ENCODE data around the gene SMIM8. TPM values are rescaled to one million over a fixed set of nuclear protein-coding genes. Genes with fewer than 3 reads are reported as not detected.

Gene SMIM8
- total and polyA plus RNA-seq, 10 donors: 4.2 to 18.6 (median 11.9) TPM

GRCh38 chr6:87356181-87356580 lies 33.8 kb downstream of the SMIM8 start:
- Histone ChIP-seq H3K27ac (no peak overlapping the region), H3K4me3 (no peak overlapping the region), H3K4me1 (no peaks in the 10 kb centered on the region), H3K27me3 (replicated peaks in 1 of 7) (no peaks in the 10 kb centered on the region), H3K36me3 (peaks cover 0 to 9% (median 0%) of the 10 kb centered on the region in 6 donors), H3K9me3 (no peaks in the 10 kb centered on the region)
- intact Hi-C loops (cut with DNase I; ENCODE audit: low total_unique reads): no loop called here
- 95 to 99% (median 95%) methylated on average over 4 of the region's 4 CpGs for WGBS, 5 donors
- DNase-seq: no peak
- TF ChIP-seq, protein P1, sequence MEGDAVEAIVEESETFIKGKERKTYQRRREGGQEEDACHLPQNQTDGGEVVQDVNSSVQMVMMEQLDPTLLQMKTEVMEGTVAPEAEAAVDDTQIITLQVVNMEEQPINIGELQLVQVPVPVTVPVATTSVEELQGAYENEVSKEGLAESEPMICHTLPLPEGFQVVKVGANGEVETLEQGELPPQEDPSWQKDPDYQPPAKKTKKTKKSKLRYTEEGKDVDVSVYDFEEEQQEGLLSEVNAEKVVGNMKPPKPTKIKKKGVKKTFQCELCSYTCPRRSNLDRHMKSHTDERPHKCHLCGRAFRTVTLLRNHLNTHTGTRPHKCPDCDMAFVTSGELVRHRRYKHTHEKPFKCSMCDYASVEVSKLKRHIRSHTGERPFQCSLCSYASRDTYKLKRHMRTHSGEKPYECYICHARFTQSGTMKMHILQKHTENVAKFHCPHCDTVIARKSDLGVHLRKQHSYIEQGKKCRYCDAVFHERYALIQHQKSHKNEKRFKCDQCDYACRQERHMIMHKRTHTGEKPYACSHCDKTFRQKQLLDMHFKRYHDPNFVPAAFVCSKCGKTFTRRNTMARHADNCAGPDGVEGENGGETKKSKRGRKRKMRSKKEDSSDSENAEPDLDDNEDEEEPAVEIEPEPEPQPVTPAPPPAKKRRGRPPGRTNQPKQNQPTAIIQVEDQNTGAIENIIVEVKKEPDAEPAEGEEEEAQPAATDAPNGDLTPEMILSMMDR (IDR thresholded peaks at IDR 0.05 in 8 of 11, conservative IDR thresholded peaks at IDR 0.05 in 3 of 11): no peak
- TF ChIP-seq POLR2A (IDR thresholded peaks at IDR 0.05) (no peak), POLR2AphosphoS5 (IDR thresholded peaks at IDR 0.05) (no peak)

DNA sequence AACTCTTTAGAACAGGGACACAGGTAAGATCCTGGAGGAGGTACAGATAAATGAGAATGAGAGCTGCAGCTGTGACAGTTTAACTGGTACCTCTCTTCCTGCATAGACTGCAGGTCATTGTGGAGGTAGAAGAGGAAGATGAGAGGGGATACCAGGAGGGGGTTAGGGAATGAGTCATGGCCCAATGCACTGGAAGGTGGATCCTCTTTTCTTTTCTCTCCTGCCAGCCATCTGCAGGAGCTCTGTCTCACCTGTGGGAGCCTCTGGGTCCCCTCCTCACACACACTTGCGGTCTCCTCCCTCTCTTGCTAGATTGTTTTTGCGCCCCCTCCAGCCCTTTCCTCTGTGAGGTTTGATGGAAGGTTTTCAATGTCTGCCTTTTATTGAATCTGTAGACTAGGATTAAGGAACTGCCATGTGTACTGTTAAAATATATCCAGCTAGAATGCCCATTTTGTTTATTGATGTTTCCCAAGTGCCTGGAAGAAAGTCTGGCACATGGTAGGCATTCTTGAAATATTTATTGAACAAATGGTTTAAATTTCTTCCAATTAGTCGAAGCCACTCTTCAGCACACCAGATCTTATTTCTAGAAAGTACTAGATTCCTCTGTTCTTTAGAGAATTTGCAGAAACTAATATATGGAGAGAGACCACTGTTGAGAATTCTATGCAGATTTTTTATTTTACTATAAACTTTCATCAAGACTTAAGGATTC lies 35.2 kb downstream of the SMIM8 start:
- H3K27me3 ChIP-seq (replicated peaks in 1 of 7): no peaks in the 10 kb centered on the region
- WGBS, 5 donors: 76 to 95% (median 91%) methylated on average over 3 of the region's 3 CpGs
- intact Hi-C loops (cut with DNase I; ENCODE audit: low total_unique reads): no loop called here

GRCh38 chr6:87364602-87365252 lies 42.3 kb downstream of the SMIM8 start:
- DNase-seq: no peak
- peaks cover 0 to 17% (median 0%) of the 10 kb centered on the region in 6 donors for H3K36me3 ChIP-seq
- H3K9me3 ChIP-seq: peaks cover 0 to 31% (median 20%) of the 10 kb centered on the region in 8 donors
- TF ChIP-seq, protein P1 (IDR thresholded peaks at IDR 0.05 in 8 of 11, conservative IDR thresholded peaks at IDR 0.05 in 3 of 11): no peak
- no peak for TF ChIP-seq POLR2AphosphoS5 (IDR thresholded peaks at IDR 0.05)
- TF ChIP-seq POLR2A (IDR thresholded peaks at IDR 0.05): no peak
- H3K4me1 ChIP-seq: no peaks in the 10 kb centered on the region
- WGBS, 5 donors: 78 to 90% (median 85%) methylated on average over 5 of the region's 5 CpGs
- no peaks in the 10 kb centered on the region for H3K27me3 ChIP-seq (replicated peaks in 1 of 7)
- no peak overlapping the region for H3K4me3 ChIP-seq
- no peak overlapping the region for H3K27ac ChIP-seq
- intact Hi-C loops (cut with DNase I; ENCODE audit: low total_unique reads): no loop called here

More for the DNA sequence above, 35.2 kb downstream of the SMIM8 start:
- H3K27ac ChIP-seq: no peak overlapping the region
- H3K4me3 ChIP-seq: no peak overlapping the region
- H3K4me1 ChIP-seq: no peaks in the 10 kb centered on the region
- TF ChIP-seq POLR2A (IDR thresholded peaks at IDR 0.05) (no peak), POLR2AphosphoS5 (IDR thresholded peaks at IDR 0.05) (no peak)
- H3K9me3 ChIP-seq: no peaks in the 10 kb centered on the region
- no peak for DNase-seq
- peaks cover 0 to 9% (median 0%) of the 10 kb centered on the region in 6 donors for H3K36me3 ChIP-seq

DNA sequence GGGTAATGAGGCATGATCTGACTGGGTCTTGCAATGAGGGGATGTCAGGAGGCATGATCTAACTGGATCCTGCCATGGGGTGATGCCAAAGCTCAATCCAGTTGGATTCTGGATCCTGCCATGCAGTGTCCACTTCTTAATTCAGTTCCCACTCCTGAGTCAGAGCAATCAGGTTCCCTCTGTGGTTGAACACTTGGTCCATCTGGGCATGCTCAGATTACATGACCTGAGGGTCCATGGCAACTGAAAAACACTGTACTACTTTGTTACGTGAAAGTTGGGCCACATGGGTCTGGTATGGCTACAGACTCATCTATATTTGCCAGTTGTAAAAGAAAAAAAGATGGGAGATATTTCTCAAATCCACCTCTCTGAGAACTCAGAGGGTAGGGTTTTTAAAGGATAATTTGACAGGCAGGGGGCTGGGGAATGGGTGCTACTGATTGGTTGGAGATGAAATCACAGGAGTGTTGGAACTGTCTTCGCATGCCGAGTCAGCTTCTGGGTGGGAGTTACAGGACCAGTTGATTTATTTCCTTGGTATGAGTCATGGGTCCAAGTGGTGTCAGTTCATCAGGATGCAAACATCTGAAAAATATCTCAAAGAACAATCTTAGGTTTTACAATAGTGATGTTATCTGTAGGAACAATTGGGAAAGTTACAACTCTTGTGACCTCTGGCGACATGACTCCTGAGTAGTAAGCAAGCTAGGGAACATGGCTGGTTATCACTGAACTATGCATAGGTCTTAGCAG lies 43.9 kb downstream of the SMIM8 start:
- TF ChIP-seq, protein P1 (IDR thresholded peaks at IDR 0.05 in 8 of 11, conservative IDR thresholded peaks at IDR 0.05 in 3 of 11): no peak
- no peak for TF ChIP-seq POLR2AphosphoS5 (IDR thresholded peaks at IDR 0.05)
- TF ChIP-seq POLR2A (IDR thresholded peaks at IDR 0.05): no peak
- 92 to 98% (median 96%) methylated on average over 4 of the region's 4 CpGs for WGBS, 5 donors
- intact Hi-C loops (cut with DNase I; ENCODE audit: low total_unique reads): no loop called here

More for the DNA sequence above, 43.9 kb downstream of the SMIM8 start:
- DNase-seq: no peak
- Histone ChIP-seq H3K4me3 (no peak overlapping the region), H3K9me3 (peaks cover 0 to 31% (median 20%) of the 10 kb centered on the region in 8 donors), H3K4me1 (no peaks in the 10 kb centered on the region), H3K27ac (no peak overlapping the region), H3K36me3 (peaks cover 0 to 8% (median 0%) of the 10 kb centered on the region in 6 donors), H3K27me3 (replicated peaks in 1 of 7) (no peaks in the 10 kb centered on the region)

Measured in spleen (tissue), 11 donors.